CD4-positive, alpha-beta T cell treated with Interleukin-21 for 1 hour (primary cell): ENCODE results near the gene NFIX.

Experiments used
- DNase-seq: peaks from one replicate; pipeline ENCODE4 v3.0.0-alpha.2; 2020

The NFIX gene

DNA sequence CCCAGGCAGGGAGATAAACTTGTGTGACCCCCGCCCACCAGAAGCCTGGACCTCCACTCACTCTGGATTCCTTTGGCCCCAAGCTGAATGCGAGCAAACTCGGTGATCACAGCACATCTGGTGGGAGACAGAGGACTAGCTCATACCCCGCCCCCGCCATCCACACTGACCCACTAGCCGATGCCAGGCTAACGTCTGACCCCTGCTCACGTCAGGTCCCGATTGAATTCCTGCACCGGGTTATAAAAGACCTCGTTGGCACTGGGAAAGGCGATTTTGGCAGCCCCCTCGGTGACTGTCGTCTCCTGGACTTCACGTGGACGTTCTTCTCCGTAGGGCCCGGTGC lies 120.6 kb downstream of the NFIX start:
- DNase-seq: no peak

DNA sequence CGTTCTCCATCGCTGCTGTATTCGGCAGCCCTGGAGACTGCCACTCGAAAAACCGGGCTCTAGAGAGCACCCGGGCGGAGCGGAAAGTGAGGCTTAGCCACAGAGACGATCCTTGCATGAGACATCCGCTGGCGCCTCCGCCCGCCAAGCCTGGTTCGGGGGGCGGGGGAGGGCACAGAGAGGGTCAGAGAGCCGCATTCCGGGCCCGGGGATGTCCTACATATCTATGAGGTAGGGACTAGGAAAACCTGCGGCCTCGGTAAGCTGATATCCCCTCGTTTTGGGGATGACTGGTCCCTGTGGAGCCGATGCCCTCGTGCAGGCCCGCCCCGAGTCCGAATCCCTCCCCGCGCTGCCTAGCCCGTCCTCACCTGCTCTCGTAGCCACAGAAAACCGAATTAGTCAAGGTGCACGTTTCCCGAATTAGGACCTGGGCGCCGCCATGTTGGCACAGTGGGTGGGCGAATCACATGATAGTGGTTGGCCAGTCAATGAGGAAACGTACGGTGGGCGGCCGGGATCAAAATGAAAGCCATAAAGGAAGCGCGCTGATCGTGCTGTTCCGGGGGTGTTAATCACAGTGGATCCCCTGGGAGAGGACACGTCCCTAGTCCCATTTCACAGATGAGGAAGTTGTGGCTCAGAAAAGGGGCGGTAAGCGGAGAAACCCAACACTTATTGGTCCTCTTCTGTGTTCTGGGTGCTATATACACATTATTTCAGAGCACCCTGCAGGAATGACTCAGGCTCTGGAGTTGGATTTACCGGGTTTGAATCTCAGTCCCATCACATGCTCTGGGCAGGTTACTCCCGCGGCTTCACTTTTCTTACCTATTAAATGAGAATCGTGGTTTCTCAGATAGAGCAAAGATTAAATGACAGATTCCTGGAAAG lies 121.3 kb downstream of the NFIX start, which contains the start of gene TRMT1:
TRMT1 (minus strand) TSS at position 459 of the 894 bp plus-strand sequence; CDS start at position 118, 341 bp downstream.
- peak; percentile 91 for DNase-seq

GRCh38 chr19:13117176-13117771 lies 122.0 kb downstream of the NFIX start:
- DNase-seq: peak; percentile 34

DNA sequence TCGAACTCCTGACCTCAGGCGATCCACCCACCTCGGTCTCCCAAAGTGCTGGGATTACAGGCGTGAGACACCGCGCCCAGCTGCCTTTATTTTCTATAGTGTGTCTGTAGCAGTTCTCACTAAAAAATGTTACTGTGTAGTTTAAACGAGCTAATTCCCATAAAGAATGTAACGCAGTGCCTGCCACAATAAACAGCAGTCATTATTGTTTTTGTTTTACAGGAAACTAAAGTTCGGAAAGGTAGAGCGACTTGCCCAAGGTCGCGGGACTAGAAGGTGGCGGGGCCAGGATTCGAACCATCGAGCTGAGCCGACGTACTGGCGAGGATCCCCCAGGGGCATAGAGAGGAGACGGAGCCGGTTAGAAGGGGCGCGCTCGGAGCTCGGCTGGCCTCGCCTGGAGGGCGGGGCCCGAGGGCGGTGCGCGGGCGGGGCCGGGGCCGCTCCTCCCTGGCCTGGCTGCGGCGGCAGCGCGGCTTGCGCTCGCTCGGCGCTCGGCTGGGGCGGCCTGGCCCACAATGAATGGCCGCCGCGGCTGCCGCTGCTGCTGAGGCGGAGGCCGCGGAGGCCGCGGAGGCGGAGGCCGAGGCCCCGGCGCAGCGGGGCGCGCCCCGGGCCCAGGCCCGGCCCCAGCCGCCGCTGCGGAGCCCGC lies 122.6 kb downstream of the NFIX start, which contains the start of gene NACC1:
NACC1 (plus strand) TSS at position 493 of the 652 bp plus-strand sequence. CDS start 16,944 bp downstream, outside the sequence.
- DNase-seq: peak; percentile 91

DNA sequence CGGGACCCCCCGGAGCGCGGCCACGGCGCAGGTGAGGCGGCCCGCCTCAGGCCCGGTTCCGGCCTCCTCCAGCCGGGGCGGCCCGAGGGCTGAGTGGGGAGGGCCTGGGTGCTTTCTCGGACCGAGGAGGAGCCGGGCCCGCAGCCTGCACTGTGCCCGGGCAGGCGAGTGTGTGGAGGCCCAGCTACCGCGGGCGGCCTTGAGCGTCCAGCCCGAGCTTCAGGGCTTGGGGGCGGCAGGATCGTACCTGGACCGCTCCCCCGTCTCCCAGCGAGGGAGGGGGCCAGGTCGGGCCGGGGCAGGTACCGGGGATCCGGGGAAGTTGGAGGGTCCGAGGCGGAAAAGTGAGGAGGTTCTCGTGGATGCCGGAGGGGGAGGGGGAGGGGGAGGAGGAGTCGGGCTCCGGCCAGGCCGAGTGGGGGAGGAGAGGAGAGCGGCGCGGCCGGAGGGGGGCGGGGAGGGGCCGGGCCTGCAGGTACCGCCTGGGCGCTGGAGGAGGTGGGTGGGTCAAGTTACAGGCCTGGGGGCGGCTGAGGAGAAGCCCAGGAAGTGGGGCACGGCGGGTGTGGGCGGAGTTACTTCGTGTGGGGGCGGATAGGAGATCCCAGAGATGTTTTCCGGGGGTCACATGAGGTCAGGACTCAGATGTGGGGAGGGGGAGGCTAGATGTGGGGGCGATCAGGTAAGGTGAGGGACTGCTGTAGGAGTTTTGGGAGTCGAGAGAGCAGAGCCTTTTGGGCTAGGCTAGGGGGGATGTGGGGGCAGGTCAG lies 123.3 kb downstream of the NFIX start:
- DNase-seq: peak; percentile 45

GRCh38 chr19:13119627-13120026 lies 124.4 kb downstream of the NFIX start:
- DNase-seq: no peak

DNA sequence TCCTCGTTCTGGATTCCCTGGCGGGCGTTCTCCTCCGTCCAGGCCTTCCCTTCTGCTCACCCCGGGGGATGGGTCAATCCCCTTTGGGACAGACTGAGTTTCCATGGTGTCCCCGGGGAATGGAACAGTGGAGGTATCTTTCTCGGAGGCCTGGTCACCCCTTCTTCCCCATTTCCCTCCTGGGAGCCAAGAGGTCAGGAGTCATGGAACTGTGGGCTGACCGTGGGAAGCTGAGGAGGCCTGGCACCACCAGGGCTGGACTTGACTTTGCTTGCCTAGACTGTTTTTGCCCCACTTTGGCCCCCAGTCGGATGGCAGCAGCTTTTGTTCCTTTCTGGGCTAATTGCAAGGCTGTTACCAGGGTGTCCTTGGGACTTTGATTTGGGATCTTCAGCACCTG lies 124.8 kb downstream of the NFIX start:
- no peak for DNase-seq

GRCh38 chr19:13120817-13121216 lies 125.5 kb downstream of the NFIX start:
- DNase-seq: no peak

DNA sequence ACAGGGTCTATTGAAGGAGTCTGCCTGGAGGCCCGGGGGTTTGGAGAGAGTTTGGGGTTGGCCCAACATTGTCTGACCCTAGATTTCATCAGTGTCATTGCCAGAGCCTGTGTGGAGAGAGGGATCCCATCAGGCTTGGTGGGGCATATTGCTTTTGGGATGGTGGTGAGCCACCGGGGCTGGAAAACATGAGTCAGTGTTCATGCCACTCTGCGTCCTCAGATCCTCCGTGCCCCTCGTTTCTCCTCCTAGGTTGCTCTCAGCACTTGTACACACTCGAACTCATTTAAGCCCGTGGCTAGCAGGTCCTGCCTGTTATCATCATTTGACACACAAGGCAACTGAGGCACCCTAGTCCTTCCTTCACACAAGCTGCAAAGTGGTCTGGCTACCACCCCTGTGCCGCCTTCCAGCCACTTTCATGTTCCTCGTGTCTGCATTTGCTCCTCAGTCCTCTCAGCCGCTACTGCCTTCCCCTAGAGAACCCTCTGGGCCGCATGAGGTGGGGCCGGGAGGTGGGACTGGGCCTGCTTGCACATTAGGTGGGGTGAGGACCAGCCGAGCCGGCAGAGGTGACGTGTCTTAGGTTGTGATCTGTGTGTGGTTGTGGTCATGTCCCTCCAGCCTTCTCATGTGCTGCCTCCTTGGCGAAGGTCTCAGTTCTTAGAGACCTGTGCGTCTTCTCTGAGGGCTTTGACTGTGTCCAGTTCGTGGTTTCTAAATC lies 126.4 kb downstream of the NFIX start:
- DNase-seq: no peak

GRCh38 chr19:13122275-13122878 lies 127.1 kb downstream of the NFIX start:
- peak; percentile 38 for DNase-seq

DNA sequence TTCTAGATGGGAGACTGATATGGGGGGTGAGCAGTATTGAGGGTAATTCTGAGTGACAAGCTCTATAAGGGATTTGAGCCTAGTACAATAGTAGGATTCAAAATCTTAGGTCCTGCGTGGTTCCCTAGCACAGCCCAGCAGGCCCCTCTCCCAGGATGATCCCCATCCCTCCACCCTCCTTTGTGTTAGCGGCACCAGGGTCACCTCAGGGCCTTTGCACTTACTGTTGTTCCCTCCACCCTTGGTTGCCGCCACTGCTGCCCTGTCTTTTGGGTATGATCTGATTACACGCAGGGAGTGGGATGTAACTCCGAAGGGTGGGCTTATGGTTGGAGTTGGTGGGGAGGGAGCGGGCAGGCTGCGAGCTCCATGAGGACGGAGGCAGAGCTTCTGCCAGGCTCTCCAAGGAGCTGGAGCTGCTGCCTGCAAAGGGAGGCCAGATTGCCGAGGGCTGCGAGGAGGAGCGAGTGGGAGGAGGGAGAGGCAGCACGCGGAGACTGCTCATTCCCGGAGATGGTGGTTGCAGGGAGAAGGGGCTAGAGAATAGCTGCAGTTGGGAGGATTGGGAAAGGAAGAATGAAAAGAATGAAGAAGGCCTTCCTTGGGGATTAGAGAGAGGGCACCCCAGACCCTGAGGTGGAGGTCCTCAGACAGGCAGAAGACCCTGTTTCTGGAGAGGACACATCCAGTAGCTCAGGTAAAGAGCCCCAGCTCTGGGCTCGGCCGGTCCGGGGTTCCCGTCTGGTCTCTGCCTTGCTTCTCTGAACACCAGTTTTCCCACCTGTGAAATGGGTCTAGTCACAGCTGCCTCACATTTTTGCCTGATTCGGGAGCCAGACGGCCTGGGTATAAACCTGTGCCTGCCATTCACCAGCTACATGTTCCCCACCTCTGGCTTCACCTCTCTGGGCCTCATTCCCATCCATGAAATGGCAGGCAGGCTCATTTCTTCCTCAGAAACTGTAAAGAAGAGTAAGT lies 128.0 kb downstream of the NFIX start:
- DNase-seq: no peak

GRCh38 chr19:13127051-13127450 lies 131.8 kb downstream of the NFIX start:
- no peak for DNase-seq

DNA sequence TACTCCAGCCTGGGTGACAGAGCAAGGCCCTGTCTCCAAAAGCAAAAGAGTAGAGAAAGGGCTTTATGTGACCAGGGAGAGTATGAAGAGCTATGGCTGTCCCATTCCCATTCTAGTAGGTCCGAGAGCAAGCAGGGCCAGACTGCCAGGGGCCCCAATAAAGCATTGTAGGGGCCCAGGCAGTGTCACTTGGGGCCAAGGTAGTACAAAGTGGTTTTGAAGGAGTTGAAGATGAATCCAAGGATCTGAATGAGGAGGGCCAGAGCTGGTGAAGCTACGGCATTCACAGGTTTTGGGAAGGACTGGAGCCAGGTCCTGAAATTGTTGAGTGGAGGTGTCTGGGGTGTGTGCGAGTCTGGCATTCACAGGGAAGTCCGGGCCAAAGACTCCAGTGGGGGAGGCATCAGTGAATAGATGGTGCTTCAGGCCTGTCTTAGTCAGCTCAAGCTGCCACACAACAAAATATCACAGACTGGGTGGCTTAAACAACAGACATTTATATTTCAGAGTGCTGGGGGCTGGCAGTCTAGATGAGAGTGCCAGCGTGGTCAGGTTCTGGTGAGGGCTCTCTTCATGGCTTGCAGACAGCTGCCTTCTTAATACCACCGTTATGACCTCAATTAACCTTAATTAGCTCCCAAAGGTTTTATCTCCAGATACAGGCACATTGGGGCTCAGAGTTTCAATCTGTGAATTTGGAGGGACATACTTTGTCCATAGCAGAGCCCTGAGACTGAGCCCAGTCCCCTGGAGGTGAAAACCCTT lies 132.7 kb downstream of the NFIX start:
- DNase-seq: no peak

- no peak for DNase-seq
Measured at GRCh38 chr19:13128583-13128982, 133.3 kb downstream of the NFIX start.

- DNase-seq: no peak
Measured at GRCh38 chr19:13129384-13129783, 134.1 kb downstream of the NFIX start.

- no peak for DNase-seq
Measured at GRCh38 chr19:13130886-13131490, 135.7 kb downstream of the NFIX start.

DNA sequence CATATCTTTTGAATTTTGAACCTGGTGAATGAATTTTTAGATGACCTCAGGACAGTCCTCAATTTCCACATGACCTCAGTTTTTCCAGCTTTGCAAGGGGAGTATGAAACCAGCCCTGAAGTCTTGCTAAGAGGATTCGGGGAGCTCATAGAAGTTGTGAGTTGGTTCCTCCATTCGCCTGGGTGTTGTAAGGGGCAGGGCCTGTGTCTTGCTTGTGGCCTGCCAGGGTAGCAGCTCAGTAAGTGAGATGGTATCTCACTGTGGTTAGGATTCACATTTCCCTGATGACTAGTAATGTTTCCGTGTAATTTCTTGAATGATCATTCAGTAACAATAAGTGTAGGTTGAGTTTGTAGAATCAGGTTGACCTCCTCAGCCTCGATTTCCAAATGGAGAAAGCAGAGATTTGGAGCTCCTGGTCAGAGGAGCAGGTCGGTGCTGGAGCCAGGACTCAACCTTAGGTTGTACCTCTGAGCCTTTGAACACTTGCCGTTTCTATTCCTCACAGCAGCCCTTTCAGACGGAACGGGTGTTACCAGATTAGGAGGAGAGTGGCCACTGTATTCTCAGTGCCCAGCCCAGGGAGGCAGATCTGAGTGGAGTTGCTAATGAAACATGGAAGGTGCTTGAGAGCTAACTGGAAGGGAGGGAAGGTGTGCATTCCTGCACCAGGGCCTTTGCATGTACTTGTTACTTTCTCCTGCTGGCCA lies 137.4 kb downstream of the NFIX start:
- peak; percentile 55 for DNase-seq

- no peak for DNase-seq
Measured at GRCh38 chr19:13133241-13133870, 138.1 kb downstream of the NFIX start.
